ENCODE measurements around the gene CLK2.

GRCh38 chr1:155253208-155253607 lies 20.1 kb downstream of the CLK2 start:
- no peak for TF ChIP-seq PAX5 (IDR thresholded peaks at IDR 0.05; ENCODE audit: insufficient read depth, low read length, severe bottlenecking)
- no peak for TF ChIP-seq POLR2A (IDR thresholded peaks at IDR 0.05; ENCODE audit: low read depth, low read length)
- TF ChIP-seq POLR2AphosphoS5 (IDR thresholded peaks at IDR 0.05; ENCODE audit: low read depth, low read length), result no peak
- TF ChIP-seq TAF1 (IDR thresholded peaks at IDR 0.05; ENCODE audit: low read depth, low read length), result no peak
- TF ChIP-seq POU2F2 (IDR thresholded peaks at IDR 0.05; ENCODE audit: low read depth, low read length), result no peak
- no peak for TF ChIP-seq SPI1 (IDR thresholded peaks at IDR 0.05; ENCODE audit: low read depth, low read length)
